NCI-H748 (cell line): ENCODE data around the gene TIMM44.

Experiments
- DNase-seq: peaks from one replicate; lab custom pipeline; 2025; ENCODE audit not compliant: unreplicated experiment; lab: John Stamatoyannopoulos, UW

TIMM44 gene

DNA sequence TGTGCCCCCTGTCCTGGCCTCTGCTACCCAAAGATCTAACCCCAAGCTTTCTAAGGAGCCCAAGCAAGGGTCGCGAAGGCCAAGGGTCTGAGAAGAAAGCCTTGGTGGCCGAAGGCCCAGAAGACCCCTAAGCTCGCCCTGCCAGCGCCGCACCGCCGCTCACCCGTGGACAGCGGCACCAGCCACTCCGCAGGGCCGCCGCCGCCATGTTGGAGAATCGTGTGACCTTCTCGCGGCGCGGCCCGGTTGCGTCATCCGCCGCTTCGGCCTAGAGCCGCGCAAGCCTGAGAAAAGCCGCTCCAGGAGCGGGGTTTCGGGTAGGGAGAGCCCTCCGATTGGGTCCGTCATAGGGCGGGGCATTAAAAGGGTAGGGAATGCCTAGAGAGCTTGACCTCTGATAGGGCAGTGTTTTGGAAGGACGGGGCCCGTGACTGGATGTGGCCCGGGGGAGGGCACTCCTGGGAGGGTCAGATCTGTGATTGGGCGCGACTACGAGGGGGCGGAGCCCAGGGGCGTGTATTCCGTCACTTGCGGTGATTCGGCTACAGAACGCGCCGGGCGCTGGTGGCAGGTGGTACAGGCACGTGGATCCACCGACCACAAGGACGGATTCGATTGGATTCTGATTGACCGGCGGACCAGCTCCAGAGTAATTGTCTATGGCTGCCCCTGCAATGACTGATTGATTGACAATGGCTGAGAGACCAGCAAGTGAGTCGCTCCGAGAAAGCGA, at the start of gene TIMM44:
TSS of gene TIMM44 (minus strand) at position 223 of the 733 bp plus-strand sequence. CDS start at position 208, 15 bp downstream.
- DNase-seq: peak; percentile 99

- peak; percentile 66 for DNase-seq
These were observed 49.1 kb upstream of the TIMM44 start for GRCh38 chr19:7992575-7992974.

- DNase-seq: no peak
These were observed 45.7 kb upstream of the TIMM44 start for GRCh38 chr19:7989071-7989575.

- no peak for DNase-seq
These were observed 44.8 kb upstream of the TIMM44 start for GRCh38 chr19:7988307-7988706.

DNA sequence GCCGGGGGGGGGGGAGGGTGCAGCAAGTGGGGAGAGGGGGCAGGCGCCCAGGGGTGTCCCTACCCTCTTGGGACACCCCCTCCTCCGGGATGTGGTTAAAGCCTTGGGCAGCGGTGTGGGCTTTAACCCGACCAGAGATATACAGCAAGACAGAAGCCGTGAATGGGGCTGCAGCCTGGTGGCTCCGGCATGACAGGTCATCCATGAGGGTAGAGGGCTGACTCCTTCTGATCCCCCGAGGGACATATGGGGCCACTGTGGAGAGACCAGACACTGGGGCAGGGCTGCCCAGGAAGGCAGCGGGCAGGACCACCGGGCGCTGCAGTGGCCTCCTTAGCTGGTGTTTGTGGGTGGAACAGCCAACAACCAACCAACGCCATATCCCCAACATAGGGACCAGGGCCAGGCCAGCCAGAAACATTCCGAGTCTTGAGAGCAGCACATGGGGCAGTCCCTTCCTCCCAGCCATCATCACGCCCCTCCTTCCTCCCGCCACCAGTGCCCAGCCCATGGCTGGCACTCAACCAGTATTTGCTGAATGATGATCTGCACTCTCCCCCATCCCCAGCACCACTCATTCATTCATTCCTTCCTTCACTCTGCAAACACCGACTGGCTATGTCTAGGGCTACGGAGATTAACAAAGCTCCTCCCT, 43.8 kb upstream of the TIMM44 start:
- DNase-seq: no peak

- DNase-seq: no peak
These were observed 43.1 kb upstream of the TIMM44 start for GRCh38 chr19:7986321-7987113.

DNA sequence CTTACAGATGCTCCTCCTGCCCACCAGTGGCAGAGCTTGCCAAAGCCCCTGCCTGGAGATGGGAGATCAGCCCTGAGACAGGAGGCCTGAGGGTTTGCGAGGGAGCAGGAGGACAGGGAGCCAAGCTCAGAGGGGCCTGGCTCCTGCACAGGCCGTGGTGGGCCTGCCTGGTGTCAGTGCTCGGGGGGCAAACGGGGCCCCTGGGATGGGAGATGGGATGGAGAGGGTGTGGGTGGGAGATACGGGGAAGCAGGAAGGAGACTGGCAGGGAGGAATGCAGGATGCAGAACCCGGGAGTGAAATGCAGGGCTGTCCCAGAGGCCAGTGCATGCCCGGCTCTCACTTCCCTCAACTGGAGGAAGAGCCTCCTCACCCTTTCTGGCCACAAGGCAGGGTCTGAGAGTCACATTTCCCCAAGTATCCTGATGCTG, 42.0 kb upstream of the TIMM44 start:
- DNase-seq: no peak

DNA sequence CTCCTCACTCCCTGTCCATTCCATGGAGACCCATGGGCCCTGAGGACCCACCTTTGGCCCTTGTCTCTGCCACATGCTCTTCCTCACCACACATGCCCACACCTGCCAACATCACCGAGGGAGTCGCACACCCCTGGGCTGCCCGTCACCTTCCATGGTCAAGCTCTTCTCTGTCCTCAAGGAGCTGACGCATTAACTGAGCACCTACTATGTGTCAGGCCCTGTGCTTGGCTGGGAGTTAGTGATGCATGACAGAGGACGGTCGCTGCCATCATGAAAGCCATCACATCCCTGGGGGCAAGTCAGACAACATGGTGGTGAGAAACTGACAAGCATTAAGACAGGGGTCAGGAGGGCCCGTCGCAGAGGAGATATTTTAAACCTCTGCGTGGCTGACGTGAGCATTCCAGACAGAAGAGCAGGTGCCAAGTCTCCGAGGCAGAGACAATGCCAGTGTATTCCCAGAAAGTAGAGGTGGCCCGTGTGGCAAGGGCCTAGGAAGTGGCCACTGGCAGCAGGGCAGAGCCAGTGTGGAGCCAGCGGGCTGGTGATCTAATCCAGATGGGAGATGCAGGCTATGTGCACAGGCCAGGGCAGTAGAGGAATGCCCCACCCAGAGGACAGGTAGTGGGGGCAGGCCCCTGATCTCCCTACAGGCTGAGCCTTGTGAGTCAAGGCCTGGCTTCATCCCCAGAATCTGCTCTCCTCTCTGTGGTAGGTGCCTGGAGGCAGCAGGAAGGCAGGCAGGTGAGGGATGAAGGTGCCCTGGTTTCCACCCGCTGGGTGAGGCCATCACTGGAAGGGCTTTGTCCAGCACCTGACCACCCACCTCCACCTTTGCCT, 40.8 kb upstream of the TIMM44 start:
- DNase-seq: no peak

DNA sequence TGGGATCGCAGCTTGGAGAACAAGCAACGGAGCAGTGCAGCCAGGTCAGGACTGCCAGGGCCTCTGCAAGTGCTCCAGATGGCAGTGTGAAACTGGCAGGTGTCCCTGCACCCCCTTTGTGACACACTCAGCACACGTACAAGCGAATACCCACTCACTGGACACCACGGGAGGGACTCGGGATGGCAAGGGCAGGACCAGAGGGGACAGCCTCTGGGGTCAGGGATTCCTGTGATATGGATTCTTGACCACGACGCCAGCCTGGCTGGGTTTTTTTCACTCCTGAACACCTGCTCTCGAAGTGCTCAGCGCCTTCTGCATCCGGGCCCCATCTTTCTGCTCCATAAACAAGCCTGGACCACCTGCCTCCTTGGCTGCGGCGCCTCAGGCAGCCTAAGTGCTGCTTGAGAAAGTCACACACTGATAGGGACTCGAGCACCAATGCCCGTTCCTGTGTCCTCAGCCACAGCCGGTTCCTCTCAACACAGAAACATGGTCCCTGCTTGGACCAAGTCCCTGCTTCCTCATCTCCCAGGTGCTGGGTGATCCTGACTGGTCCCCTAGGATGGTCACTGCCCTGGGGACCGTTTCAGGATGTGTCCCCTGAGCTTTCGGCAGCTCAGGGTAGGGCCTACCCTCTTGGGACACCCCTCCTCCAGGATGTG, 40.0 kb upstream of the TIMM44 start:
- no peak for DNase-seq

- no peak for DNase-seq
These were observed 39.2 kb upstream of the TIMM44 start for GRCh38 chr19:7982651-7983099.

DNA sequence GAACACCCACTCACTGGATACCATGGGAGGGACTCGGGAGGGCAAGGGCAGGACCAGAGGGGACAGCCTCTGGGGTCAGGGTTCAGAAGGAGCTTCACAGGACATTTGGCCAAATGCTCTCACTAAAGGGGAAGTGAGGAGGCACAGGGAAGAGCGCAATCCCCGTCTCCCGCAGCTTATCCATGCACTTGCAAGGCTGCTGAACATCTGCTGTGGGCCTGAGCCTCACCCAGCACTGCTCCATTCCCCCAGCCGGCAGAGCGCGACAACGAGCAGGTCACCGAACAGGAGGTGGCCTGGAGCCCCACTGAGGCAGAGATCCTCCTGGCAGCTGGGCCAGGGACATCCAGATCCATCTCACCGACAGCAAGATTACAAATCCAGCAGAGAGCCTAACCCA, 38.6 kb upstream of the TIMM44 start:
- DNase-seq: no peak

DNA sequence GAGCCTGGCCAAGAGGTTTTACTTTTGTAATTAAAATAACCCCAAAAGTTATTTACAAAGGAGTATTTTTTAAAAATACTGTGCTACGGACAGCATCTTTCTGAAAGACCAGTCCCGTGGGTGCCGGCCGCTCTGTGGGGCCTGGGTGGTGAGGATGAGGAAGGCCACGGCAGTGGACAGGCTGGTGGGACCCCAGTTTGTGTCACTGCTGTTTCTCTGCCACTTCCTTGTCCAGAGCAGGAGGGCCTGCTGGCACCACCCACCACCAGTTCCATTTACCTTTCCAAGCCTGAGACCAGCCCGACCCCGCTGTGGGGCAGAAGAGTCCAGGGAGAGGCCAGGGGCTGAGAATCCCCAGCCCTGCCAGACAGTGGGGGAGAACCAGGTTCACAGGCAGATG, 38.2 kb upstream of the TIMM44 start:
- DNase-seq: no peak

GRCh38 chr19:7981199-7981598, 37.7 kb upstream of the TIMM44 start:
- DNase-seq: no peak

GRCh38 chr19:7980635-7981121, 37.2 kb upstream of the TIMM44 start:
- no peak for DNase-seq

DNA sequence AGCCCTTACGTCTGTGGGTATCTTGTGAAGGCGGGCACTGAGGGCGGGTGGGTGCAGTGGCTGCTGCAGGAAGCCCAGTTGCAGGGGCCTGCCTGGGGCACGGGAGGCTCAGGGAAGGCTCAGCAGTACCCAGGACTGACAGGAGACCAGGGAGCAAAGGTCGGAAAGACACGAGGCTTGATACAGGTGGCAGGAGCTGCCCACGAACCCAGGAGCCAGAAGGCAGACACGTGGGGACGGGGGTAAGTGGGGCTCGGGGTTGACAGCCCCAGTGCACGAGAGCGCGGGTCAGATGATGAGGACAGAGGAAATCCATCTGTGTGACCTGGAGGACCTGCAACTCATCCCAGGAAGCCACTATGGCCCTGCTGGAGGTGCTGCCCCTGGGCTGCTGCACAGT, 36.7 kb upstream of the TIMM44 start:
- no peak for DNase-seq

DNA sequence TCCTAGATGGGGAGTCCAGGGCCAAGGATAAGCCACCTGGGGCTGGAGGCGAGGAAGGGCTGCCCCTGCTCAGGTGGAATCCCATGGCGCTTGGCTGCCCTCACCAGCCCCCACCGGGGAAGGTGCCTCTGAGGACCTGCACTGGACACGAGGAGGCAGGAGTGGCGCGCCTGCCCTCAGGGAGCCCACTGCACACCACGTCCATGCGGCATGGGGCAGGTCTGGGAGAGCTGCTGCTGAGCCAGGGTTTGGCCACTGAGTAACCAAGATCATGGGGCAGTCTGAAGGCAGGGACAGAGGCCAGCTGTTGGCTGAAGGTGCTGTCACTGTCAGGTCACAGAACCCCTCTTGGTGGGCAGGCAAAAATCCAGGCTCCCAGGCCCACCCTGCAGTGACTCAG, 36.1 kb upstream of the TIMM44 start:
- no peak for DNase-seq

DNA sequence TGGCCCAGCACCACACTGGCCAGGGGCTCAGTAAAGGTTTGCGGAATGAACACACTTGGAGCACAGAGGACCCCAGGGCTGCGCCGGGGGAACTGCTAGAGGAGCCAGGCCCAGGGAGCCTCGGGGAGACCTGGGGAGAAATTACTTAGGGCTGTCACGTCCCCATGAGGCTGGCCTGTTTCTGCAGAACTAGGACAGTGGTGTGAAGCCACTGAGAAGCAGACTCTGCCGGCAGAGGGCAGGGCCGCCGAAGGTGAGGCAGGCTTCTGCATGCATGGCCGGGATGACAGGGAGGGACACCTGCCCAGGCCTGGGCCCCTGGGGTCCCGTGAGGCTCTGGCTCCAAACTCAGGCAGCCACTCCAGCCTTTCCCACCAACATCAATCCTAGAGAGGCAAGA, 35.5 kb upstream of the TIMM44 start:
- DNase-seq: no peak

DNA sequence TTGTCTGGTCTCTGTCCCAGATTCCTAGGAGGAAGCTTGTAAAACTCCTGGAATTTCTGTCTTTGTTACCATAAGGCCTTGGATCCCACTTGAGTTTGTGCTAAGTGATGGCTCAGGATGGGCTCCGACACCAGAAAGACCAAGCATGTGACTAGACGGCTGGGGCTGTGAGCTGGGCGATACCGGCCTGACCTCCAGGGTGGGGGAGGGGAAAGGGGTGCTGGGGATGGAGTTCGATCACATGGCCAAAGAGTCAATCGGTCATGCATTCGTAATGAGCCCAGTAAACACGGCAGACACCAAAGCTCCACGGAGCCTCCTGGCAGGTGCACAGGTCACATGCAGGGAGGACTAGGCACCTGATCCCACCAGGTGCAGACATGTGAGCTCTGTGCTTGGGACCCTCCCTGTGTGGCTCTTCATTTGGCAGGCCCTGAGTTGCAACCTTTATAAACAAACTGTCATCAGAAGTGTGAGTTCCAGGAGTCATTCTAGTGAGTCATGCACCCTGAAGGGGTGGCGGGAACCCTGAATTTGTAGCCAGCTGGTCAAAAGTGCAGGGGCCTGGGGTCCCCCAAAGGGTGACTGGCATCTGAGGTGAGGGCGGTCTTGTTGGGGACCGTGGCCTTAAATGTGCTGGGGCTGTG, 34.8 kb upstream of the TIMM44 start:
- DNase-seq: no peak

GRCh38 chr19:7977723-7978040, 34.2 kb upstream of the TIMM44 start:
- no peak for DNase-seq
